OCI-LY1 (cell line): Measurements from ENCODE around the gene PDE2A.

Experiments used
- CTCF ChIP-seq: fragments of 200-600 bp; sonication (generic), shearing (Covaris generic); IDR thresholded peaks from 2 replicates; pipeline ENCODE4 v1.5.1; 2017; ENCODE audit warnings: mild to moderate bottlenecking, antibody characterized with exemption, low read length, moderate library complexity, mixed read lengths
- EZH2 ChIP-seq: fragments of 200-600 bp; sonication (generic), shearing (Covaris generic); IDR thresholded peaks from 2 replicates; pipeline ENCODE4 v1.8.0; 2017; ENCODE audit warnings: borderline replicate concordance, mixed run types, mild to moderate bottlenecking, antibody characterized with exemption, low read length, moderate library complexity, mixed read lengths

GRCh38 chr11:72592698-72593495 is 81.3 kb downstream of the PDE2A start:
- TF ChIP-seq CTCF (no peak), EZH2 (no peak)
